Activated naive CD4-positive, alpha-beta T cell treated with anti-CD3 and anti-CD28 coated beads, Interleukin-2, amount 10 ng/mL, durations not matched to agents 7 days and 5 days (primary cell): ENCODE data around the gene PTPN2.
A peak's percentile ranks its signal among the peaks of the same experiment; 100 is the strongest.
"Not testable (repeated sequence)": the region's sequence is repeated elsewhere in the genome, so short reads cannot be mapped to it uniquely, and the experiment has no call there.

Source experiments
- CTCF ChIA-PET: fragments of 350-600 bp; sonication (Branson Sonifier 250); formaldehyde crosslinking; loops from one replicate; lab custom pipeline; 2021; ENCODE audit warnings: antibody characterized with exemption; lab: Charles Lee
- DNase-seq: peaks from one replicate; pipeline ENCODE4 v3.0.0-alpha.2; 2020
- H3K27ac Mint-ChIP-seq: one replicate; pipeline ENCODE4 v1.8.0; 2021; ENCODE audit warnings: mild to moderate bottlenecking, moderate library complexity, mixed read lengths
- H3K27me3 Mint-ChIP-seq: one replicate; pipeline ENCODE4 v1.8.0; 2021; ENCODE audit warnings: mild to moderate bottlenecking, mixed read lengths
- H3K36me3 Mint-ChIP-seq: one replicate; pipeline ENCODE4 v1.8.0; 2021; ENCODE audit warnings: mixed read lengths
- H3K4me1 Mint-ChIP-seq: one replicate; pipeline ENCODE4 v1.8.0; 2021; ENCODE audit warnings: mixed read lengths
- H3K4me3 Mint-ChIP-seq: one replicate; pipeline ENCODE4 v1.8.0; 2021; ENCODE audit warnings: mild to moderate bottlenecking, moderate library complexity, mixed read lengths
- H3K9me3 Mint-ChIP-seq: one replicate; pipeline ENCODE4 v1.8.0; 2021; ENCODE audit warnings: mixed read lengths

The PTPN2 gene

DNA sequence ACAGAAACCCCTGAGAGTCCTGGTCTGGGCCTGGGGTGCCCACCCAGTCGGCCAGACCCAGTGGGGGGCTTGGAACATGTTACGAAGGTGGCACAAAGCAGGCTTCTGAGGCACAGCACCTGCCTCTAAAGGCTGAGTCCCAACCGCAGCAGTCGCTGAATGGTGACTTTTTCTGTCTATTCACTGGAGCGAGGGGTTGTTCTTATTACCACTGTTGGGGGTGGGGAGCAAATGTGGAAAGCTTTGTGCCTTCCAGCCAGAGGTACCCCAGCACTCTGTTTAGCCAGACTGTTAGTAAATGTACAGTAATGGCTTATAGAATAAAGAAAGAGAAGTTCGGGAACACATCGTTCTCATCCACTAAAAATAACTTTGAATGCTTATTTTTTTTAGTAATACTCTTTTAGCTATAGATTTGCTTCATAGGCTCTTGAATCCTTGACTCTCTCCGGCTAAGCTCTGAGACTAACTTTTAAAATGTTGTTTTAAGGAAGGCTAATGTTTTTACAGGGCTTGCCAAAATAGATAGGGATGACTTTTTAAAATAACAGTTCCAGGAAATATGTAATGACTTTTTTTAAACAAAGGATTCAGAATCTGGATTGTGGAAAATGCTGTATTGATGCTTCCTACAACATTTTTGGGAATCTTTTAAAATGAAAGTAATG, 23.4 kb upstream of the PTPN2 start:
- H3K9me3 Mint-ChIP-seq, result peaks cover 2% of the 10 kb centered on the region
- H3K4me1 Mint-ChIP-seq, result peaks cover 17% of the 10 kb centered on the region
- no peak overlapping the region for H3K4me3 Mint-ChIP-seq
- DNase-seq, result no peak
- peaks cover 33% of the 10 kb centered on the region for H3K27me3 Mint-ChIP-seq
- CTCF ChIA-PET, result interaction anchor here (1.5 kb wide), 1 partner anchor 27 kb away, joined by 5 read pairs; no protein-coding TSS in a partner anchor
- H3K27ac Mint-ChIP-seq, result no peak overlapping the region
- H3K36me3 Mint-ChIP-seq, result peaks cover 2% of the 10 kb centered on the region

DNA sequence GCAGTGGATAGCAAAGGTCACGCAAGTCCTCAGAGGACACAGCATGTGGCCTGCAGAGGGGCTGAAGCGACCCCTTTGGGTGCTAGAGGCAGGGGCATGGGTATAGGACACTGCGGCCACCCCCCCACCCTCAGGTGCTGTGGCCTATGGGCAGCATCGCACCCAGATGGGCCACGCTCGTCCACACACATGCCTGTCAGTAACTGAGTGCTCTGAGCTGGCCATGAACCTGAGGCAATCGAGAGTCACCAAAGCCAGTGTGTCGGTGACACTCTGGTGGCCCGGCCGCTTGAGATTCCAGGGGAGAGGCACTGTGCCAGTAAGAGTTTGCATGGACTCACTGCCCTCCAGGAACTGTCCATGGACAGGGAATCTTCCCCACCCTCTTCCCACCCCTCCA, 22.7 kb upstream of the PTPN2 start:
- peaks cover 17% of the 10 kb centered on the region for H3K4me1 Mint-ChIP-seq
- DNase-seq, result no peak
- CTCF ChIA-PET, result interaction anchor here (1.5 kb wide), 1 partner anchor 28 kb away, joined by 5 read pairs; no protein-coding TSS in a partner anchor
- H3K9me3 Mint-ChIP-seq, result peaks cover 2% of the 10 kb centered on the region
- no peak overlapping the region for H3K4me3 Mint-ChIP-seq
- peaks cover 35% of the 10 kb centered on the region for H3K27me3 Mint-ChIP-seq
- H3K27ac Mint-ChIP-seq, result no peak overlapping the region
- peaks cover 2% of the 10 kb centered on the region for H3K36me3 Mint-ChIP-seq

DNA sequence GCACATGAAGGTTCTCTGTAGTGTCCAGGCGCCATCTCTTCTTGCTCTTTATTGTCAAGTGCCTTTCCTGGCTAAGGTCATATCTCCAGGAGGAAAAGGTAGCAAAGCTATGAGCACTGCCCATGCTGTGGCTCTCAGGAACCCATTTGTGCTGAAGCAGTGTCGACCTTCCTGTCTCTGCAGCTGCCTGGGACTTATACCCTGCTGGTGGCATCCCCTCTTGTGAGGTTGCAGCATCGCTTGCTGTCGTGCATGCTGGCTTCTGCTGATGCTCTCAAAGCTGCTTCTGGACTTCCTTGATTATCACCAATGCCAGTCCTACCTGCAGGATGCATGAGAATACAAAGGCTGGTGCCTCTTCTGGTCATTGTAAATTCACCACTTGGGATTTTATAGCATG, 22.1 kb upstream of the PTPN2 start:
- Mint-ChIP-seq H3K4me3 (no peak overlapping the region), H3K4me1 (peaks cover 14% of the 10 kb centered on the region), H3K27ac (no peak overlapping the region), H3K9me3 (no peaks in the 10 kb centered on the region), H3K36me3 (peaks cover 1% of the 10 kb centered on the region), H3K27me3 (peaks cover 29% of the 10 kb centered on the region)
- no peak for DNase-seq
- CTCF ChIA-PET, result no interaction called here

DNA sequence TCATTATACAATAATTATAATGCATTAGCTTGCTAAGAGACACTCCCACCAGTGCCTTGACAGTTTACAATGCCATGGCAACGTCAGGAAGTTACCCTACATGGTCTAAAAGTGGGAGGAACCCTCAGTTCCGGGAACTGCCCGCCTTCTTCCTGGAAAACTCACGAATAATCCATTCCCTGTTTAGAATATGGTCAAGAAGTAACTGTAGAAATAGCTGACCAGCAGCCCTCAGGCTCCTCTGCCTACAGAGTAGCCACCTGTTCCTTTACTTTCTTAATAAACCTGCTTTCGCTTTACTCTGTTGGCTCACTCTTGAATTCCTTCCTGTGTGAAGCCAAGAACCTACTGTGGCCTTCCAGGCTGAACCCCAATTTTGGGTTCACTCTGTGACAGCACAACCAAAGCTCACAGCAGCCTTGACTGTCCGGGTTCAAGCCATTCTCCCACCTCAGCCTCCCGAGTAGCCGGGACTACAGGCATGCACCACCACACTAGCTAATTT, 20.0 kb upstream of the PTPN2 start:
- Mint-ChIP-seq H3K4me3 (peak overlapping the region; percentile 42), H3K27me3 (peaks cover 36% of the 10 kb centered on the region), H3K27ac (peak overlapping the region; percentile 77), H3K36me3 (no peaks in the 10 kb centered on the region), H3K4me1 (peaks cover 10% of the 10 kb centered on the region), H3K9me3 (no peaks in the 10 kb centered on the region)
- peak; percentile 78 for DNase-seq
- CTCF ChIA-PET, result interaction anchor here (0.7 to 1.8 kb wide), 8 partner anchors 11 to 179 kb away, joined by 3 to 8 read pairs (median 3); no protein-coding TSS in a partner anchor

DNA sequence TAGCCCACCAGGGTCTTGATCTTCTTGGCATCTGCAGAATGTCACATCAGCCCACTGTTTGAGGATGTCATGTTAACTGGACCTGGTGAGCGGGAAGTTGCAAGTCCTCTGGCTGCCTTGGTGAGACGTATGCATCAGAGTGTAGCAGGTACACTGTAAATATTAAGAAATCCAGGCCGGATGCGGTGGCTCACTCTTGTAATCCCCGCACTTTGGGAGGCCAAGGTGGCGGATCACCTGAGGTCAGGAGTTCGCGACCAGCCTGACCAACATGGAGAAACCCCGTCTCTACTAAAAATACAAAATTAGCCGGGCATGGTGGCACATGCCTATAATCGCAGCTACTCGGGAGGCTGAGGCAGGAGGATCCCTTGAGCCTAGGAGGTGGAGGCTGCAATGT, 17.2 kb upstream of the PTPN2 start:
- H3K9me3 Mint-ChIP-seq, DNase-seq, H3K27ac Mint-ChIP-seq, CTCF ChIA-PET, H3K4me3 Mint-ChIP-seq, H3K36me3 Mint-ChIP-seq: not testable (repeated sequence)
- peaks cover 44% of the 10 kb centered on the region for H3K27me3 Mint-ChIP-seq
- peaks cover 12% of the 10 kb centered on the region for H3K4me1 Mint-ChIP-seq

DNA sequence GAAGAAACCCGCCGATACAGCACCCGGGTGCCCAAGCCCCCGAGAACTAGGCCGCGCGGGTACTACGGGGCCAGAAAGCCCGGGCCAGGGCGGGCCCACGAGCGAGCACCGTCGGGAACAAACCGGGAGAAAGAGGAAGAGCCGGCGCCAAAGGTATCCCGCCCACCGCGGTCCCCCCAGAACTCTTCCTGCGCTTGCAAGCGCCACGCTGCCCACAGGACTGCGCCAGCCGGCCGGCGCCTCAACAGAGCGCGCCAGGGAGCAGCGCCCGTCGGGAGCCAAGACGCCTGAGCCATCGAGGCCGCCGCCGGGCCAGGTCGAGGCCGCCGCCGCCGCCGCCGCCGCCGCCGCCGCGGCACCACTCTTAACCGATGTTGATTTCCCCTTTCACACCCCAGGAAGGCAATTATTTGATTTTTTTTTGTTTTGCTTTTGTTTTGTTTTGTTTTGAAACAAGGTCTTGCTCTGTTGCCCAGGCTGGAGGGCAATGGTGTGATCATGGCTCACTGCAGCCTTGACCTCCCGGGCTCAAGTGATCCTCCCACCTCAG, 12.8 kb upstream of the PTPN2 start:
- DNase-seq, result peak; percentile 35
- H3K27me3 Mint-ChIP-seq, result peaks cover 68% of the 10 kb centered on the region
- H3K9me3 Mint-ChIP-seq, H3K4me1 Mint-ChIP-seq, H3K27ac Mint-ChIP-seq, H3K36me3 Mint-ChIP-seq: not testable (repeated sequence)
- CTCF ChIA-PET, result interaction anchor here (3.2 kb wide), 1 partner anchor 170 kb away, joined by 11 read pairs; no protein-coding TSS in a partner anchor
- peak overlapping the region; percentile 49 for H3K4me3 Mint-ChIP-seq

DNA sequence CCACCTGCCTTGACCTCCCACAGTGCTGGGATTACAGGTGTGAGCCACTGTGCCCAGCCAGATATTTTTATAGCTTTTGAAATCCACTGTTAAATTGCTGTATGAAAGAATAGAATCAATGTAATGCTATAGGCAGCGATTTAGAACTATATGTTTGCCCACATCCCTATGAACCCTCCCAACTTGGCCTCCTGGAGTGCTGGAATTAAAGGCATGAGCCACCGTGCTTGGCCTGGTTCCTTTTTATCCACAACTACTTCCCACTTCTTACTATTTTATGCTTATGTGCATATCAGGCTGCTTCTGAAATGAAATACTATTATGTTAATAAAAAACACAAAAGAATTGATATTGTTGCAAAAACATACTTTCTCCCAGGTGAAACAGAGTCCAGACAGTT, 11.6 kb upstream of the PTPN2 start:
- CTCF ChIA-PET, result interaction anchor here (0.6 to 6.1 kb wide), 6 partner anchors 39 to 664 kb away, joined by 3 to 37 read pairs (median 6); no protein-coding TSS in a partner anchor
- no peak overlapping the region for H3K4me3 Mint-ChIP-seq
- no peaks in the 10 kb centered on the region for H3K9me3 Mint-ChIP-seq
- DNase-seq, result no peak
- peaks cover 71% of the 10 kb centered on the region for H3K27me3 Mint-ChIP-seq
- H3K36me3 Mint-ChIP-seq, result no peaks in the 10 kb centered on the region
- no peak overlapping the region for H3K27ac Mint-ChIP-seq
- H3K4me1 Mint-ChIP-seq, result peaks cover 6% of the 10 kb centered on the region

DNA sequence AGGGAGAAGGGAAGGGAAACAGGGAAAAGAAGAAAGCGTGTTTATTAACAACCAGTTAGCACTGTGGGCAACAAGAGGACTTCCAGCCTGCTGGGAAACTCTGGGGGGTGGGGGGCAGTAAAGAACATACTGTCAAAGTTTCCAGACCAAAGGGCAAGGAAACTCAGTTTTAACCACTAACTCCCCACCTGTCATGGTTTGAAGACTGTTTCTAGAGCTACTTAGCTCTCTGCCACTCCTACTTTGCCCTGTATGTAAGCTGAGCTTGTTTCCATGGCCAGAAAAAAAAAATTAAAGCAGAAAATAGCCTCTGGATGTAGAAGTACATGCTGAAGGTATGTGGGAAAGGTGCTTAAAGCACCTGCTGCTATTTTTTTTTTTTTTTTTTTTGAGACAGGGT, 11.0 kb upstream of the PTPN2 start:
- H3K9me3 Mint-ChIP-seq, result no peaks in the 10 kb centered on the region
- H3K36me3 Mint-ChIP-seq, result no peaks in the 10 kb centered on the region
- H3K4me3 Mint-ChIP-seq, result no peak overlapping the region

DNA sequence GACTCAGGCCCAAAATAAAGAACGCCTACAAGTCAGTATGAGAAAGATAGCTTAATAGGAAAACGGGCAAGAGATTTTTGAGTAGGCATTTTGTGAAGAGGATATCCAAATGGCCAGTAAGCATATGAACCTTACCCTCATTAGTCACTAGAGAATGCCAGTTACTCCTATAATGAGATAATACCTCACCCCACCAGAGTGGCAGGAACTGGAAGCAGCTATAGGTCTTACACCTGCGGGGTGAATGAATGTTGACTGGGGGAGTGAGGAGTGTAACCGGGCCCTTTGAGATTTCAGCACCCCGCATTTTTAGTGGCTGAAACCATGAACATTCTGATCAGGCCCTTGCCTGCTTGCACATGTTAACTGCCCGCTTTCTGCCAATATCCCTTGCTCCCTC, 7.5 kb upstream of the PTPN2 start:
- Mint-ChIP-seq H3K36me3 (no peaks in the 10 kb centered on the region), H3K27me3 (peaks cover 40% of the 10 kb centered on the region), H3K27ac (no peak overlapping the region), H3K9me3 (no peaks in the 10 kb centered on the region), H3K4me1 (peaks cover 6% of the 10 kb centered on the region), H3K4me3 (no peak overlapping the region)
- CTCF ChIA-PET, result interaction anchor here (0.8 to 6.1 kb wide), 9 partner anchors 13 to 172 kb away, joined by 3 to 60 read pairs (median 4); no protein-coding TSS in a partner anchor
- DNase-seq, result no peak

More for the DNA sequence above, 11.0 kb upstream of the PTPN2 start:
- Mint-ChIP-seq H3K27me3 (peaks cover 73% of the 10 kb centered on the region), H3K4me1 (peaks cover 6% of the 10 kb centered on the region), H3K27ac (no peak overlapping the region)
- DNase-seq, result no peak
- CTCF ChIA-PET, result interaction anchor here (0.6 to 6.1 kb wide), 5 partner anchors 39 to 665 kb away, joined by 3 to 37 read pairs (median 8); no protein-coding TSS in a partner anchor

DNA sequence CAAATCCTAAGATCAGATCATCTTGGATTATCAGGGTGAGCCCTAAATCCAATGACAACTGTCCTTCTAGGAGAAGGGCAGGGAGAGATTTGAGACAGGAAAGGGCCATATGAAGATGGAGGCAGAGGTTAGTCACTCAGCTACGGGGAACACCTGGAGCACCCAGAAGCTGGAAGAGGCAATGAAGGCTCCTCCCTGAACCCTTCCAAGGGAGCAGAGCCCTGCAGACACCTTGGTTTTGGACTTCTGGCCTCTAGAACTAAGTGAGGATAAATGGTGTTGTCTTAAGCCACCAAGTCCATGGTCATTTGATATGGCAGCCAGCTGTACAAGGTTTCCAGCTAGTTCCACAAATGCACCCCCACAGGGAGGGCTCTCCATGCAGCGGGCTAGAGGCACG, 6.9 kb upstream of the PTPN2 start:
- H3K27me3 Mint-ChIP-seq, result peaks cover 37% of the 10 kb centered on the region
- H3K36me3 Mint-ChIP-seq, result no peaks in the 10 kb centered on the region
- no peak for DNase-seq
- CTCF ChIA-PET, result interaction anchor here (0.7 to 6.1 kb wide), 10 partner anchors 12 to 172 kb away, joined by 3 to 60 read pairs (median 4); no protein-coding TSS in a partner anchor
- H3K4me3 Mint-ChIP-seq, result no peak overlapping the region
- H3K9me3 Mint-ChIP-seq, result no peaks in the 10 kb centered on the region
- no peak overlapping the region for H3K27ac Mint-ChIP-seq
- H3K4me1 Mint-ChIP-seq, result peaks cover 10% of the 10 kb centered on the region

DNA sequence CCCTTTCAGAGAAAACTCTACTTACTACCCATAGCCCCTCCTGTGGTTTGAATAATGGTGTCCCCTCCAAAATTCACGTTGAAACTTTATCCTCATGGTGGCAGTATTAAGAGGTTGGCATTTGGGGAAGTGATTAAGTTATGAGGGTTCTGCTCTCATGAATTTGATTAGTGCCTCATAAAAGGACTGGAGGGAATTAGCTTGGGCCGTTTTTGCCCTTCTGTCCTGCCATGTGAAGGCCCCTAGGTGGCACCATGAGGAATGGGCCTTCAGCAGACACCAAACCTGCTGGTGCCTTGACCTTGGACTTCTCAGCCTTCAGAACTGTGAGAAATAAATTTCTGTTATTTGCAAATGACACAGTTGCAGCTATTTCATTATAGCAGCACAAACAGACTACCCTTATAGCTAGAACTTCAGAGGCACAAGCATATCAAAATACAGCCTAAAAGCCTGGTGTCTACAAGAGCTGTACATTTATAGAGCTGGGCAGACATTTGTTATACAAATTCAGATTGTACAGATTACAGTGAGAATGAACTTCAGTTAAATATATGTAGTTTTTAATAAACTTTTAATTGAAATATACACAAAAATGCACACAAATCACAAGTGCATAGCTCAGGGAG, 2.6 kb upstream of the PTPN2 start:
- DNase-seq, result no peak
- Mint-ChIP-seq H3K4me3 (no peak overlapping the region), H3K27ac (no peak overlapping the region), H3K27me3 (peaks cover 6% of the 10 kb centered on the region), H3K4me1 (peaks cover 33% of the 10 kb centered on the region), H3K36me3 (peaks cover 1% of the 10 kb centered on the region), H3K9me3 (no peaks in the 10 kb centered on the region)
- CTCF ChIA-PET, result interaction anchor here (0.8 to 1.7 kb wide), 4 partner anchors 17 to 99 kb away, joined by 3 to 5 read pairs (median 4); no protein-coding TSS in a partner anchor

DNA sequence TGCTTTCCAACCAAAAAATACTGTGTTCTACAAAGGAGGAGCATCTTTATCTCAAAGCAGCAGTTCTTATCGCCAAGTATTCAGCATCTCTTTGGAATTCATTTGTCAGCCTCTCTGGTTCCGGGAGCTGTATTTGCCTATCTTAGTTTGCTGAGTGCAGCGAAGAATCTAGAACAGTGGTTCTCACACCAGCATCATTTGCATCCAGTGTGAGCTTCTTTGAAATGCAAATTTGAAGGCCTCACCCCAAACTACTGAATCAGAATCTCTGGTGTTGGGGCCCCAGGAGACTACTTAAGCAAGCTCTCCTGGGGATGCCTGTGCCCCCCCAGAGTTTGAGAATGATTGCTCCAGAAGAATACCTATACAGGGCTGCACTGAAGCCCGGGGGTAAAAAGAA, 1.5 kb upstream of the PTPN2 start:
- Mint-ChIP-seq H3K4me1 (peaks cover 44% of the 10 kb centered on the region), H3K4me3 (peak overlapping the region; percentile 95), H3K9me3 (no peaks in the 10 kb centered on the region), H3K36me3 (peaks cover 6% of the 10 kb centered on the region), H3K27ac (no peak overlapping the region), H3K27me3 (peaks cover under 1% of the 10 kb centered on the region)
- DNase-seq, result no peak
- CTCF ChIA-PET, result interaction anchor here (1.3 to 1.5 kb wide), 3 partner anchors 8 to 141 kb away, joined by 3 to 4 read pairs (median 4); no protein-coding TSS in a partner anchor

DNA sequence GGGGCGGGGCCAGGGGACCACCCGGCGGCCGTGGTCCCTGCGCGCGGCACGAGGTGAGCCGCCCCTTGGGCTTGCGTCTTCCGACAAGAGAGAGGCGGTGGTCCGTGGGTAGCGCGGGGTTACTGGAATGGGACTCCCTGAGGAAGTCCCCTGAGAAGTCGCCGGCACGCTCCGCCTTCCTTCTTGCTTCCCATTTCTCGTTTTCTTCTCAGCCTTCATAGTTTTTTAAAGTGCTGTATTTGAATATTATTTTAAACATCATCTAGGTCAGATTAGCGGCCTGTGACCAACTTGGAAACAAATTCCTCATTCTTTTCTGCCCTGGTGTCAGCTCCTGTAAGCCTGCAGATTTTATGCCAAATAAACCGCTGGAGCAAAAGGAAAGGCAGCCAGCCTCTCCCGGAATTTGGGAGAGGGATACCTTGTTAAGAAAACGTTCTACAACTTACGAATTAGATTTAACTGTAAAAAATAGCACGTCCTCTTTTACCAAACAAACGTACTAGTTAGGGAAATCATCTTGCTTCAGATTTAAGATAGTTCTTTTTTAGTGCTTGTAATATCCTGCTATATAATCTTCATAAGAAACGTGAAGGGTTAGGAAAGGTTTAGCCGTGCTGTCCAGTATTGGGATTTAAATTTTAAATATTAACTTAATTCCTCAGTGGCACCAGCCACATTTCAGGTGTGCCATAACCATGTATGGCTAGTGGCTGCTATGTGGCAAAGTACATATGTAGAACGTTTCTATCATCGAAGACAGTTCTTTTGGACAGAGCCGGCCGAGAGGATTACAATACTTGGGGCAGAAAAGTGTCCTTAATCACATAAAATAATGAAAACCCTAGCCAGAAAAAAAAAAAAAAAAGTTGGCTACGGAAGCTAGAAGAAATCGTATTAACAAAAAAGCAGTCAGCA, 628 bp upstream of the PTPN2 start:
- Mint-ChIP-seq H3K36me3 (peaks cover 7% of the 10 kb centered on the region), H3K9me3 (no peaks in the 10 kb centered on the region), H3K27ac (peak overlapping the region; percentile 87), H3K4me1 (peaks cover 52% of the 10 kb centered on the region), H3K27me3 (no peaks in the 10 kb centered on the region), H3K4me3 (peak overlapping the region; percentile 95)
- CTCF ChIA-PET, result interaction anchor here (1.3 to 1.5 kb wide), 3 partner anchors 9 to 140 kb away, joined by 3 to 4 read pairs (median 4); no protein-coding TSS in a partner anchor
- DNase-seq, result no peak
